Muscle of leg (tissue), 16 donors: ENCODE results near the gene CAPN6. TPM values are rescaled to one million over a fixed set of nuclear protein-coding genes. Genes with fewer than 3 reads are reported as not detected.

Experiments used
- DNase-seq: peaks from one replicate; pipeline ENCODE4 v3.0.0; 2013
- H3K27ac ChIP-seq: one replicate; pipeline ENCODE4 v1.5.1; 2013; ENCODE audit warnings: mild to moderate bottlenecking, low read length, control low read depth
- H3K27me3 ChIP-seq: one replicate; pipeline ENCODE4 v1.6.1; 2013; ENCODE audit warnings: low read length; ENCODE audit not compliant: control insufficient read depth, insufficient read depth
- H3K36me3 ChIP-seq: one replicate; pipeline ENCODE4 v1.6.1; 2013; ENCODE audit warnings: low read length; ENCODE audit not compliant: control insufficient read depth, insufficient read depth
- H3K4me1 ChIP-seq: one replicate; pipeline ENCODE4 v1.6.1; 2013; ENCODE audit warnings: low read length; ENCODE audit not compliant: control insufficient read depth, insufficient read depth
- H3K4me3 ChIP-seq: one replicate; pipeline ENCODE4 v1.5.1; 2013; ENCODE audit warnings: low read length, control low read depth
- H3K9me3 ChIP-seq: replicated peaks from 2 replicates; pipeline ENCODE4 v1.6.1; 2013; ENCODE audit warnings: low read depth, low read length; ENCODE audit not compliant: control insufficient read depth
- WGBS: methylation state at CpG from one replicate; pipeline ENCODE4 v1.1.5; 2013; ENCODE audit warnings: missing lambda C conversion rate; ENCODE audit not compliant: insufficient coverage; 5-methylcytosine and 5-hydroxymethylcytosine counted together
- long read RNA-seq, 11 donors: transcript quantifications; one replicate each; lab custom pipeline, GENCODE V29; 2026
- polyA plus RNA-seq, 8 donors: library from polyadenylated mRNA; unstranded; fragments of 120-200 nt; gene quantifications; one replicate each; pipeline versions ENCODE4 v1.2.1 to v1.2.3, GENCODE V29; 2013; ENCODE audit warnings: inconsistent platforms in 1 of 8, low replicate concordance in 1 of 8; ENCODE audit not compliant: insufficient read length in 8 of 8, insufficient read depth in 1 of 8
- total RNA-seq: library from RNA; stranded (reverse); fragments of 120-200 nt; gene quantifications from one replicate; pipeline ENCODE4 v1.2.4, GENCODE V29; 2013

Gene CAPN6, protein sequence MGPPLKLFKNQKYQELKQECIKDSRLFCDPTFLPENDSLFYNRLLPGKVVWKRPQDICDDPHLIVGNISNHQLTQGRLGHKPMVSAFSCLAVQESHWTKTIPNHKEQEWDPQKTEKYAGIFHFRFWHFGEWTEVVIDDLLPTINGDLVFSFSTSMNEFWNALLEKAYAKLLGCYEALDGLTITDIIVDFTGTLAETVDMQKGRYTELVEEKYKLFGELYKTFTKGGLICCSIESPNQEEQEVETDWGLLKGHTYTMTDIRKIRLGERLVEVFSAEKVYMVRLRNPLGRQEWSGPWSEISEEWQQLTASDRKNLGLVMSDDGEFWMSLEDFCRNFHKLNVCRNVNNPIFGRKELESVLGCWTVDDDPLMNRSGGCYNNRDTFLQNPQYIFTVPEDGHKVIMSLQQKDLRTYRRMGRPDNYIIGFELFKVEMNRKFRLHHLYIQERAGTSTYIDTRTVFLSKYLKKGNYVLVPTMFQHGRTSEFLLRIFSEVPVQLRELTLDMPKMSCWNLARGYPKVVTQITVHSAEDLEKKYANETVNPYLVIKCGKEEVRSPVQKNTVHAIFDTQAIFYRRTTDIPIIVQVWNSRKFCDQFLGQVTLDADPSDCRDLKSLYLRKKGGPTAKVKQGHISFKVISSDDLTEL
- total RNA-seq (253 TPM), polyA plus RNA-seq (100 to 1,000 TPM; 417 to 700 (median 617) TPM)
- long read RNA-seq, donor 1, transcript CAPN6-201 (13 exons, 3,568 nt): major isoform, 45 of 126 reads
- long read RNA-seq, donor 1, partial matches to known transcripts: 74 of 126 reads
- long read RNA-seq, donor 1, other reads (novel, unspliced or antisense): 7 of 126 reads
- long read RNA-seq, donor 2, transcript CAPN6-201 (13 exons, 3,568 nt): major isoform, 11 of 16 reads
- long read RNA-seq, donor 2, partial matches to known transcripts: 5 of 16 reads
- long read RNA-seq, donor 2, other reads (novel, unspliced or antisense): 0 of 16 reads
- long read RNA-seq, donor 3, transcript CAPN6-201 (13 exons, 3,568 nt): major isoform, 94 of 743 reads
- long read RNA-seq, donor 3, partial matches to known transcripts: 644 of 743 reads
- long read RNA-seq, donor 3, other reads (novel, unspliced or antisense): 5 of 743 reads
- long read RNA-seq, donor 4, transcript CAPN6-201 (13 exons, 3,568 nt): major isoform, 59 of 460 reads
- long read RNA-seq, donor 4, partial matches to known transcripts: 401 of 460 reads
- long read RNA-seq, donor 4, other reads (novel, unspliced or antisense): 0 of 460 reads
- long read RNA-seq, donor 5, transcript CAPN6-201 (13 exons, 3,568 nt): major isoform, 204 of 709 reads
- long read RNA-seq, donor 5, partial matches to known transcripts: 494 of 709 reads
- long read RNA-seq, donor 5, other reads (novel, unspliced or antisense): 11 of 709 reads
- long read RNA-seq, donor 6, transcript CAPN6-201 (13 exons, 3,568 nt): major isoform, 142 of 353 reads
- long read RNA-seq, donor 6, partial matches to known transcripts: 203 of 353 reads
- long read RNA-seq, donor 6, other reads (novel, unspliced or antisense): 8 of 353 reads
- long read RNA-seq, donor 7, transcript CAPN6-201 (13 exons, 3,568 nt): major isoform, 118 of 341 reads
- long read RNA-seq, donor 7, partial matches to known transcripts: 218 of 341 reads
- long read RNA-seq, donor 7, other reads (novel, unspliced or antisense): 5 of 341 reads
- long read RNA-seq, donor 8, transcript CAPN6-201 (13 exons, 3,568 nt): major isoform, 99 of 763 reads
- long read RNA-seq, donor 8, partial matches to known transcripts: 664 of 763 reads
- long read RNA-seq, donor 8, other reads (novel, unspliced or antisense): 0 of 763 reads
- long read RNA-seq, donor 9, transcript CAPN6-201 (13 exons, 3,568 nt): major isoform, 73 of 248 reads
- long read RNA-seq, donor 9, partial matches to known transcripts: 169 of 248 reads
- long read RNA-seq, donor 9, other reads (novel, unspliced or antisense): 6 of 248 reads
- long read RNA-seq, donor 10, transcript CAPN6-201 (13 exons, 3,568 nt): major isoform, 163 of 1,236 reads
- long read RNA-seq, donor 10, partial matches to known transcripts: 1,061 of 1,236 reads
- long read RNA-seq, donor 10, other reads (novel, unspliced or antisense): 12 of 1,236 reads
- long read RNA-seq, donor 11, transcript CAPN6-201 (13 exons, 3,568 nt): major isoform, 95 of 216 reads
- long read RNA-seq, donor 11, partial matches to known transcripts: 116 of 216 reads
- long read RNA-seq, donor 11, other reads (novel, unspliced or antisense): 5 of 216 reads

DNA sequence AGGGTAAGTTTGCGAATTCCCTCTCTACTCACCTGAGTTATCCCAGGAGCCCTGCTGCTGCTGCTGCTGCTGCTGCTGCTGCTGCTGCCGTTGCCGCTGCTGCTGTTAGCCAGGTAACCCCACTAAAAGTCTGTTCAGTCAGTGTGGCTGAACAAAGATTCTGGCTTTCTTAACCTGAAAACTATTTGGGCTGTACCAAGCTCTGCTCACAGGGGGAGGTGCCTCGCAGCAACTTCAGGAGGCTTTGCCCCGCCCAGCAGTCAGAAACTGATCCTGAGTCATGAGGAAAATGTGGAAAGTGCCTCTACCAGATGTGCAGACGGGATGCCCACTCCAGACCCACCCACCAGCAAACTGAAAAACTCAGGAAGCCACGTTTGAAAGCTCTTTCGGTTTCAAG lies at the start of gene CAPN6:
TSS of gene CAPN6 (minus strand) at position 145 of the 400 bp plus-strand sequence. CDS start 6,547 bp downstream, outside the sequence.
- Histone ChIP-seq H3K27ac (peak within 1 kb of the TSS; percentile 50), H3K27me3 (peaks cover 21% of the 10 kb centered on the region), H3K9me3 (no peaks in the 10 kb centered on the region), H3K36me3 (no peaks in the 10 kb centered on the region), H3K4me1 (peaks cover 2% of the 10 kb centered on the region), H3K4me3 (peak within 1 kb of the TSS; percentile 56)
- peak; percentile 92 for DNase-seq
- 29% methylated on average over 3 of the region's 8 CpGs for WGBS

DNA sequence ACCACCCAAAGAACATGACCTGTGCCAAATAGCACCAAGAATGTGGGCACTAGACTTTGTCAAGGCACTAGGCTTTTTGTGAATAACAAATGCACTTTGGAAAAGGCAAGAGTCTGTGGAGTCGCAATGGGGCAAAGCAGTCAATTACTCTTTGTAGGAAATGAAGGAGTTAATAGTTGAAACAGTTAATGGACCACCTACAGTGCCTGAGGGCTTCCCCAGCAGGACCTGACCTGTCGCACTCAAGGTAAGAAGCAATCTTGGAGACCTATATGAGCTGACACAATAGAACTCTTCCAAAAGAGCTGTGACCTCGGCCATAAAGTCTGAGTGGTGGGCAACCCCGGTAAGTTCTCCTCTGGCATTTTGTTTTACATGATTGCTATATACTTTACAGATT lies 49.2 kb upstream of the CAPN6 start:
- no peak overlapping the region for H3K27ac ChIP-seq
- no peak for DNase-seq
- H3K4me1 ChIP-seq: no peaks in the 10 kb centered on the region
- 81% methylated on average over 2 of the region's 4 CpGs for WGBS
- peaks cover 5% of the 10 kb centered on the region for H3K27me3 ChIP-seq
- H3K36me3 ChIP-seq: no peaks in the 10 kb centered on the region
- no peak overlapping the region for H3K4me3 ChIP-seq
- no peaks in the 10 kb centered on the region for H3K9me3 ChIP-seq

DNA sequence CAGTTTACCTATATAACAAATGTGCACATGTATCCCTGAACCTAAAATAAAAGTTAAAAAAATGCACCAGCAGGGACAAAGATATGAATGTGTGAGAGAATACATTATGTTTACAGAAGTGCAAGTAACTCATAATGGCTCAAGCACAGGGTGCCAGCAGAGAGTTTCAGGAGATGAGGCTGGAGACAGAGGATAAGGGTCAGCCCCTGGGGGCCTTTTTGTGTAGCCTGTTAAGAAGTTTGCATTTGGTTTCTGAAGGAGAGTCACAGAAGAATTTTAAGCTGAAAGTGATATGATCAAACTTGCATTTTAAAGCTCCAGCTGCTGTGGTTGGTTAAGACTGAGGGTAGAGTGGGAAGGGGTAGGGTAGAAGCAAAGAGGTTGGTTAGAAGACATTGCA lies 48.6 kb upstream of the CAPN6 start:
- DNase-seq: no peak
- Histone ChIP-seq H3K27ac (no peak overlapping the region), H3K9me3 (no peaks in the 10 kb centered on the region), H3K4me1 (no peaks in the 10 kb centered on the region), H3K36me3 (no peaks in the 10 kb centered on the region), H3K4me3 (no peak overlapping the region), H3K27me3 (peaks cover 5% of the 10 kb centered on the region)

DNA sequence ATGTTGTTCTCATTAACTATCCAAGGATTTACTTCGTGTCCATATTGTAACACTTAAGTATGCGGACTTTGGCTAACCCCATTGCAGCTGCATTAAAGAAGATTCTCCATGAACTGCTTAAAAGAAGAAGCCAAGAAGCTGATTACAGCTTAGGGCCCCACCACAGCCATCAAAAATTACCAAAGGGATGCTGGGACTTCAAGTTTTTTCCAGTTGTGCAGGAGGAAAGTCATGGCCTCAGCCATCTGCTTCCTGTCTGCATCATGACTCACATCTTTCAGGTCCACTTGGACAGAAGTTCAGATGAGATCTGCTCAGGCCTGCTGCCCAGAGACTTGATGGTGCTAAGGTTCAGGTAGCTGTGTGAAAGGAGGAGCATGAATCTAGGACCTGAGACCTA lies 38.8 kb upstream of the CAPN6 start:
- Histone ChIP-seq H3K4me1 (peaks cover 3% of the 10 kb centered on the region), H3K36me3 (no peaks in the 10 kb centered on the region), H3K9me3 (no peaks in the 10 kb centered on the region), H3K27ac (peak overlapping the region; percentile 79), H3K27me3 (peaks cover 8% of the 10 kb centered on the region), H3K4me3 (no peak overlapping the region)
- WGBS: 50% methylated on average over 1 of the region's 2 CpGs
- DNase-seq: peak; percentile 97

DNA sequence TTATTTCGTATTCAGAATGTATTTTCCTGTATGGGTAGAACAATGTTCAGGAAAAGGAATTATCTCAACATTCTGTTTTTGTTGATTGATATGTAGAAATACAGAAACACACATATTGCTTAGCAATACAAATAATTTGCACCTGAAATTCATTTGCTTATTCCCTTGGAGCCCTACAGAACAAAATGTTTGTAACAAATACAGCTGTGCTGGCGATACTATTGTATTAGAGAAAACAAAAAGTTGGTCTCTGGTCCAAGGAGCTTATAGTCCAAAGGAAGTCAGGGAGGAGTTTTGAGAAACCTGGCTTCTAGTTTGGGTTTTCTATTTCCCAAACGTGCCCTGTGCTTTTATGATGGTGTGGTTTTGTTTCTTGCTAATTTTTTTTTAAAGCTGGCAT lies 37.8 kb upstream of the CAPN6 start:
- no peaks in the 10 kb centered on the region for H3K36me3 ChIP-seq
- no peak overlapping the region for H3K4me3 ChIP-seq
- H3K9me3 ChIP-seq: no peaks in the 10 kb centered on the region
- peak; percentile 94 for DNase-seq
- H3K4me1 ChIP-seq: peaks cover 3% of the 10 kb centered on the region
- peak overlapping the region; percentile 83 for H3K27ac ChIP-seq
- WGBS: no CpG with 5 or more reads among the region's 3 CpGs
- peaks cover 8% of the 10 kb centered on the region for H3K27me3 ChIP-seq

DNA sequence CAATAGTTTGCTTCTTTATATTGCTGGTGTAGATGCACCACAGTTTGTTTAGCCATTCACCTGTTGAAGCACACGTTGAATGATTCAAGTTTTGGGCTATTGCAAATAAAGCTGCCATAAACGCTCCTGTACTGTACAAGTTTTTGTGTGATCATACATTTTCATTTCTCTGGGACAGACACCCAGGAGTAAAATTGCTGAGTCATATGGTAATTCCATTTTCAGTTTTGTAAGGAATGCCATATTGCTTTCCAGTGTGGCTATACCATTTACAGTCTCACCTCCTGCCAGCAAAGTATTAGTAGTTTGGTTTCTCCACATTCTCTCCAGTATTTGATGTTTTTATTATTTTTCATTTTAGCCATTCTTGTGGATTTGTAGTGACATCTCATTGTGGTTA lies 32.0 kb upstream of the CAPN6 start:
- no CpG with 5 or more reads among the region's 2 CpGs for WGBS
- DNase-seq: no peak
- peaks cover 14% of the 10 kb centered on the region for H3K27me3 ChIP-seq

DNA sequence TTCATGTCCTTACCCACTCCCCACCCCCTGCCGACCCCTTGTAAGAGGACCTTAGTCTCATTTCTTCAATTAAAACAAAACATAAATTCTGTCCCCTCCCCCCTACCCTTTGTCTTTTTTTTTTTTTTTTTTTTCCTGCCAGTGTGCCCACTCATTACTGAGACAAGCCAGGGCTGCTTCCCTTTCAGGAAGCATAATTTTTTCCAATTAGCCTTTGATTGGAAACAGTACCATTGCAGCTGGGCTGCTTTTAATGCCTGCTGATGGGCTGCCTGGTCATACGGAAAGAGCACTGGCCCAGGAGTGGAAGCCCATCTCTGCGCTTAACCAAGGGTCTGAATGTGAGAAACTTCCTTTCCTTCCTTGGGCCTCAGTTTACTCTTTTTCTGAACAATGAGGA lies 18.6 kb upstream of the CAPN6 start:
- Histone ChIP-seq H3K27ac (no peak overlapping the region), H3K4me1 (peaks cover 12% of the 10 kb centered on the region), H3K36me3 (no peaks in the 10 kb centered on the region), H3K9me3 (no peaks in the 10 kb centered on the region), H3K27me3 (peaks cover 24% of the 10 kb centered on the region), H3K4me3 (no peak overlapping the region)
- no peak for DNase-seq
- WGBS: 46% methylated on average over 2 of the region's 3 CpGs

More for the DNA sequence above, 32.0 kb upstream of the CAPN6 start:
- H3K4me3 ChIP-seq: no peak overlapping the region
- no peaks in the 10 kb centered on the region for H3K9me3 ChIP-seq
- no peaks in the 10 kb centered on the region for H3K36me3 ChIP-seq
- no peaks in the 10 kb centered on the region for H3K4me1 ChIP-seq
- no peak overlapping the region for H3K27ac ChIP-seq

DNA sequence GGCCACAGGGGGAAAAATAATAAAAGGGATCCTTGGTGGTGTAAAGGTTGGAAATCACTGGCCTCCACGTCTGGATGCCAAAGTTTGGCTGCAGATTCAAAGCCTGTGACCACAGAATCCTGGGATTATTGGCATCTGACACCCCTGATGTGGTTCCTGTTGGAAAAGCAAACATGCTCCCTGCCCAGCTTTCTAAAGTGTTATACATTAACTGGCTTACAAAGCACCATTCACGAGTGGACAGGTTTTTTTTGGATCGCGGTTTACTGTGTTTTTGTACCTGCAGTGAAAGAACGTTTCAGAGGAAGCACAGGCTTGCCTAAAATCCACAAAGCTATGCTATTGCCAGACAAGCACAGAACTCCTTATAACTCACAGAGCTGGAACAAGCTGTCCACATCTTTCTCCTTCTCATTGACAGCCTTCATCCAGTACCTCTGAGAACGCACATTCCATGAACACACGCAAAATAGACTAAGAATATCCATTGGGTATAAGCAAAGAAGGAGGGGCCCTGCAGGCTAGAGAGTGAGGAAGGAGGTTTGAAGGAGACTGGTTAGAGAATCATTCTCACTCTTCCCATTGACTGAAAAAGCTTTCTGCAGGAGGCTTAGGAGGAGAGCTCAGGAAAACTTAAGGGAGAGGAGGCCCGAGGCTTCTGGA lies 14.5 kb upstream of the CAPN6 start:
- 32% methylated on average over 5 of the region's 8 CpGs for WGBS
- H3K36me3 ChIP-seq: no peaks in the 10 kb centered on the region
- H3K4me3 ChIP-seq: no peak overlapping the region
- H3K27me3 ChIP-seq: peaks cover 25% of the 10 kb centered on the region
- DNase-seq: no peak
- H3K27ac ChIP-seq: peak overlapping the region; percentile 63
- H3K9me3 ChIP-seq: no peaks in the 10 kb centered on the region
- H3K4me1 ChIP-seq: peaks cover 14% of the 10 kb centered on the region
